GM23248 (cell line): ENCODE measurements around the gene FUT8. TPM values are rescaled to one million over a fixed set of nuclear protein-coding genes. Genes with fewer than 3 reads are reported as not detected.

ENCODE experiments used
- DNase-seq: peaks from one replicate; pipeline ENCODE4 v3.0.0-alpha.2; 2015
- H2AFZ ChIP-seq: fragments of 200-600 bp; sonication (generic); 2 replicates; pipeline ENCODE4 v1.6.1; 2016; ENCODE audit warnings: antibody characterized with exemption
- H3F3A ChIP-seq: fragments of 200-600 bp; sonication (generic); 2 replicates; pipeline ENCODE4 v1.6.1; 2016; ENCODE audit warnings: mild to moderate bottlenecking, antibody characterized with exemption, mixed run types; ENCODE audit not compliant: insufficient read depth
- H3K27ac ChIP-seq: fragments of 200-600 bp; sonication (generic); 2 replicates; pipeline ENCODE4 v1.5.1; 2016; ENCODE audit warnings: mild to moderate bottlenecking
- H3K27me3 ChIP-seq: fragments of 200-600 bp; sonication (generic); replicated peaks from 2 replicates; pipeline ENCODE4 v1.6.1; 2016; ENCODE audit warnings: mild to moderate bottlenecking; ENCODE audit not compliant: insufficient read depth
- H3K36me3 ChIP-seq: fragments of 200-600 bp; sonication (generic); 2 replicates; pipeline ENCODE4 v1.6.1; 2016; ENCODE audit warnings: low read depth, mild to moderate bottlenecking
- H3K4me1 ChIP-seq: fragments of 200-600 bp; sonication (generic); 2 replicates; pipeline ENCODE4 v1.6.1; 2016; ENCODE audit warnings: mild to moderate bottlenecking; ENCODE audit not compliant: insufficient read depth
- H3K4me2 ChIP-seq: fragments of 200-600 bp; sonication (generic); one replicate; pipeline ENCODE4 v1.6.1; 2016; ENCODE audit warnings: mild to moderate bottlenecking; ENCODE audit not compliant: unreplicated experiment
- H3K4me3 ChIP-seq: fragments of 200-600 bp; sonication (generic); 2 replicates; pipeline ENCODE4 v1.5.1; 2016; ENCODE audit warnings: mild to moderate bottlenecking
- H3K79me2 ChIP-seq: fragments of 200-600 bp; sonication (generic); 2 replicates; pipeline ENCODE4 v1.6.1; 2016; ENCODE audit warnings: mild to moderate bottlenecking; ENCODE audit not compliant: insufficient read depth
- H3K9ac ChIP-seq: fragments of 200-600 bp; sonication (generic); 2 replicates; pipeline ENCODE4 v1.6.1; 2016; ENCODE audit warnings: mild to moderate bottlenecking
- H3K9me2 ChIP-seq: fragments of 200-600 bp; sonication (generic); 2 replicates; pipeline ENCODE4 v1.6.1; 2016; ENCODE audit warnings: mixed run types, mild to moderate bottlenecking, moderate library complexity; ENCODE audit not compliant: insufficient read depth
- H3K9me3 ChIP-seq: fragments of 200-600 bp; sonication (generic); one replicate; pipeline ENCODE4 v1.6.1; 2017; ENCODE audit warnings: low read depth
- H4K20me1 ChIP-seq: fragments of 200-600 bp; sonication (generic); 2 replicates; pipeline ENCODE4 v1.6.0; 2016; ENCODE audit not compliant: insufficient read depth
- EZH2 ChIP-seq: fragments of 200-600 bp; sonication (generic); IDR thresholded peaks from 2 replicates; pipeline ENCODE4 v1.6.1; 2018; ENCODE audit warnings: antibody characterized with exemption, mild to moderate bottlenecking; ENCODE audit not compliant: insufficient read depth, poor library complexity, severe bottlenecking
- EZH2phosphoT487 ChIP-seq: fragments of 200-600 bp; sonication (generic); IDR thresholded peaks from 2 replicates; pipeline ENCODE4 v1.6.1; 2018; ENCODE audit warnings: antibody characterized with exemption, moderate library complexity, mild to moderate bottlenecking, low read depth; ENCODE audit not compliant: insufficient read depth
- WGBS, 2 experiments: methylation state at CpG; one replicate each; pipeline ENCODE4 v1.1.6; 2015 to 2017; ENCODE audit warnings: low lambda C conversion rate in 2 of 2, low coverage in 1 of 2; ENCODE audit errors: missing lambda C conversion rate in 2 of 2; 5-methylcytosine and 5-hydroxymethylcytosine counted together
- in situ Hi-C: fragments of 300-500 bp; cut with MboI; formaldehyde crosslinking; loops from 2 replicates; pipeline ENCODE4 v1.15.0; 2020
- polyA plus RNA-seq: library from polyadenylated mRNA; unstranded; fragments of >200 nt; fragmentation: Nextera tagmentation; extraction: Ambion mirVana; gene quantifications from 2 replicates; pipeline ENCODE4 v1.2.1, GENCODE V29; 2016
- total RNA-seq: library from RNA; depleted of rRNA; stranded (reverse); fragments of >200 nt; shearing (Covaris generic); gene quantifications from 2 replicates; pipeline ENCODE4 v1.2.3, GENCODE V29; 2014

FUT8 gene
- total and polyA plus RNA-seq, 2 experiments from 2014 or later: 40.0 to 60.6 TPM

- no peaks in the 10 kb centered on the region for H3K9me2 ChIP-seq
- no peak for DNase-seq
- no peak overlapping the region for H3K4me2 ChIP-seq
- no peaks in the 10 kb centered on the region for H3K4me1 ChIP-seq
- H4K20me1 ChIP-seq: no peaks in the 10 kb centered on the region; the same call in 1 of the 2 replicates
- in situ Hi-C loops: no loop called here
- WGBS, 2 experiments: 96 to 100% methylated on average over 3 of the region's 3 CpGs
- H3K9me3 ChIP-seq: no peaks in the 10 kb centered on the region
- no peaks in the 10 kb centered on the region for H3K27me3 ChIP-seq
- H2AFZ ChIP-seq: no peak overlapping the region
- 0 out of 2 replicates have a peak, but pooled peaks cover 4% of the 10 kb centered on the region for H3K36me3 ChIP-seq
- H3K79me2 ChIP-seq: peaks cover 98% of the 10 kb centered on the region
- no peaks in the 10 kb centered on the region for H3F3A ChIP-seq
- no peak overlapping the region for H3K27ac ChIP-seq
- TF ChIP-seq EZH2phosphoT487 (no peak), EZH2 (no peak)
- H3K9ac ChIP-seq: no peak overlapping the region
- no peak overlapping the region for H3K4me3 ChIP-seq
These were observed 97.3 kb downstream of the FUT8 start for GRCh38 chr14:65509842-65510241.

GRCh38 chr14:65513671-65514070 is 101.1 kb downstream of the FUT8 start:
- H3K4me2 ChIP-seq: no peak overlapping the region
- H3K27me3 ChIP-seq: no peaks in the 10 kb centered on the region
- TF ChIP-seq EZH2 (no peak), EZH2phosphoT487 (no peak)
- 0 out of 2 replicates have a peak, but pooled peaks cover 4% of the 10 kb centered on the region for H3K36me3 ChIP-seq
- H3K9ac ChIP-seq: no peak overlapping the region
- no peaks in the 10 kb centered on the region for H3K9me3 ChIP-seq
- in situ Hi-C loops: no loop called here
- H3K27ac ChIP-seq: no peak overlapping the region
- WGBS, 2 experiments: 98 to 99% methylated on average over 5 of the region's 5 CpGs
- no peak for DNase-seq
- no peaks in the 10 kb centered on the region for H3F3A ChIP-seq
- no peaks in the 10 kb centered on the region; the same call in 1 of the 2 replicates for H3K4me1 ChIP-seq
- peaks cover 97% of the 10 kb centered on the region for H3K79me2 ChIP-seq
- no peak overlapping the region for H3K4me3 ChIP-seq
- H4K20me1 ChIP-seq: no peaks in the 10 kb centered on the region; the same call in 1 of the 2 replicates
- H3K9me2 ChIP-seq: no peaks in the 10 kb centered on the region
- no peak overlapping the region for H2AFZ ChIP-seq

GRCh38 chr14:65517635-65518542 is 105.4 kb downstream of the FUT8 start:
- no peak overlapping the region for H3K27ac ChIP-seq

GRCh38 chr14:65528069-65528468 is 115.5 kb downstream of the FUT8 start:
- Histone ChIP-seq H3K4me3 (no peak overlapping the region), H3K27ac (no peak overlapping the region), H3F3A (no peaks in the 10 kb centered on the region), H3K79me2 (peaks cover 90% of the 10 kb centered on the region), H3K4me1 (no peaks in the 10 kb centered on the region), H3K27me3 (no peaks in the 10 kb centered on the region), H2AFZ (no peak overlapping the region), H3K9ac (no peak overlapping the region), H4K20me1 (no peaks in the 10 kb centered on the region; the same call in 1 of the 2 replicates), H3K4me2 (no peak overlapping the region), H3K9me2 (no peaks in the 10 kb centered on the region), H3K9me3 (no peaks in the 10 kb centered on the region), H3K36me3 (no peaks in the 10 kb centered on the region)
- no peak for TF ChIP-seq EZH2
- no peak for TF ChIP-seq EZH2phosphoT487
- in situ Hi-C loops: no loop called here
- WGBS, 2 experiments: 98 to 100% methylated on average over 11 of the region's 11 CpGs
- DNase-seq: no peak

More at GRCh38 chr14:65517635-65518542, 105.4 kb downstream of the FUT8 start:
- Histone ChIP-seq H3K4me1 (no peaks in the 10 kb centered on the region; the same call in 1 of the 2 replicates), H3K79me2 (peaks cover 85% of the 10 kb centered on the region), H3K27me3 (no peaks in the 10 kb centered on the region), H3K9ac (no peak overlapping the region), H3K4me3 (no peak overlapping the region), H2AFZ (no peak overlapping the region), H3K9me3 (no peaks in the 10 kb centered on the region), H3F3A (no peaks in the 10 kb centered on the region), H3K36me3 (no peaks in the 10 kb centered on the region; the same call in 1 of the 2 replicates), H3K9me2 (no peaks in the 10 kb centered on the region), H3K4me2 (no peak overlapping the region), H4K20me1 (no peaks in the 10 kb centered on the region; the same call in 1 of the 2 replicates)
- in situ Hi-C loops: no loop called here
- no peak for DNase-seq
- no peak for TF ChIP-seq EZH2phosphoT487
- no peak for TF ChIP-seq EZH2
